Left kidney (tissue), 2 donors: ENCODE results near the gene NSF. TPM values are rescaled to one million over a fixed set of nuclear protein-coding genes. Genes with fewer than 3 reads are reported as not detected.
"Not testable (repeated sequence)": the region's sequence is repeated elsewhere in the genome, so short reads cannot be mapped to it uniquely, and the experiment has no call there.

Source experiments
- DNase-seq: peaks from one replicate; pipeline ENCODE4 v3.0.0-alpha.2; 2013
- polyA plus RNA-seq: library from polyadenylated mRNA; unstranded; fragments of 120-200 nt; gene quantifications from one replicate; pipeline ENCODE4 v1.2.1, GENCODE V29; 2013; ENCODE audit not compliant: insufficient read length

The NSF gene
- polyA plus RNA-seq, 1 donor = 37.9 TPM

DNA sequence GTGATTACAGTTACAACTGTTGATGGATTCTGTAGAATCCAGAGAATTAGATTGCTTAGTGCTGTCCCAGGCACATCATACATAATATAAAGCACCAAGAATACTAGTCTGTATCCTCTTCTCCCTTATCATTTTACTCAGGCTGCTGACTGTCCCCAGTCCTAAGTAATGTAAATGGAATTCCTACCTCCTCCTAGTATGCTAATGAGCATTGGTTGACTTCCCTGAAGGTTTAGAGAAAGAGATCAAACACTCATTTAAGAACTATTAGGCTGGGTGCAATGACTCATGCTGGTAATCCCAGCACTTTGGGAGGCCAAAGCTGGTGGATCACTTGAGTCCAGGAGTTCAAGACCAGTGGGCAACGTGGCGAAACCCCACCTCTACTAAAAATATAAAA, 37.0 kb downstream of the NSF start:
- not testable (repeated sequence) for DNase-seq

DNA sequence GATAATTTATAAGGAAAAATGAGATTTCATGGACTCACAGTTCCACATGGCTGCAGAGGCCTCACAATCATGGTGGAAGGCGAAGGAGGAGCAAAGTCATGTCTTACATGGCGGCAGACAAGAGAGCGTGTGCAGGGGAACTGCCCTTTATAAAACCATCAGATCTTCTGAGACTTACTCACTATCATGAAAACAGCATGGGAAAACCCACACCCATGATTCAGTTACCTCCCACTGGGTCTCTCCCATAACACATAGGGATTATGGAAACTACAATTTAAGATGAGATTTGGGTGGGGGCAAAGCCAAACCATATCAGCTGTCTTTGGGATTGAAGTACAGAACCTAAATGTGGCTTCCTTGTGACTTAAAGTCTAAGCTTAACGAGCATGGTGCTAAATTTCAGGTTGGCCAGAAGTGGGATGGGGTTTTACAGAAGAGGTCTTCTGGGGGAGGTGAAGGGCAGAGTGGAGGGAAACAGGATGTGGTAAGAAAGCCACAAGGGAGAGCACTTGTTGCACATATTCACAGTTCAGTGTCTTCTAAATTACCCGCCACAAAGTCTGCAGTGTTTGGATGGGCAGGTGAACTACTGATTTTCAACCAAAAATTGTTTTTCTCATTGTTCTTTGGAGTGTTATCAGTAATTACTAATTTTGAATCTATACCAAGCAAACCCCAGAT, 38.4 kb downstream of the NSF start:
- not testable (repeated sequence) for DNase-seq

DNA sequence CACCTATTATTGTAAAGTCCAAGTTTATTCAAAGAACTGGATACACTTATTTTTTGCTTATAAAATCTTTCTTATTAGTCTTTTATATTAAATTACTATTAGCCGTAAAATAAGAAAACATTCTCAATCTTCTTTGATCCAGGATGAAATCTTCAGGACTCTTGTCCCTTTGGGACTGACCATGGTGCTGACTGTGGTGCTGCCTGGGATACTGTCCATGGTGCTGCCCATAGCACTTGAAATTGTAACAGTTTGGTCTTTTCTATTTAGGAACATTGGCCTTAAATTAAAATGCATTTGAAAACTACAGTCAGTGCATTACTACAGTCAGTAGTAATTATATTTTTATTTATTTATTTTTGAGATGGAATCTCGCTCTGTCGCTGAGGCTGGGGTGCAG, 41.7 kb downstream of the NSF start:
- DNase-seq = not testable (repeated sequence)

DNA sequence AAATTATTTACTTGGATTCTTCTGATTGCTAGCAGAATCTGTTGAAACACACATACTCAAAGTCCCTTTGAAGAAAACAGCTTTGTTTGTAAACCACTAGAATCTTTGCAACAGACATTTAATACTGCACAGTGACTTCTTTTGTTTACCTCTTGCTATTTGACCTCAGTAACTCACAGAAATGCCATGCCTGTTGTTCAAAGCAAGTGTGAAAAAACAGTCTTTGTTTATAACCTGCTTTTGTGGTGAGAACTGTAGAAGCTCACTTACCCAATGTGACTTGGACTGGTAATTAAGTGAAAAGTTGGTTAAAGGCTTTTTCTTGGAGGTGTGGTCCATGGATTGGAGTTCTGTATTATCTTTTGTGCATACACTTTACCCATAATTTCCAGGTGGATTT, 44.4 kb downstream of the NSF start:
- DNase-seq = not testable (repeated sequence)

DNA sequence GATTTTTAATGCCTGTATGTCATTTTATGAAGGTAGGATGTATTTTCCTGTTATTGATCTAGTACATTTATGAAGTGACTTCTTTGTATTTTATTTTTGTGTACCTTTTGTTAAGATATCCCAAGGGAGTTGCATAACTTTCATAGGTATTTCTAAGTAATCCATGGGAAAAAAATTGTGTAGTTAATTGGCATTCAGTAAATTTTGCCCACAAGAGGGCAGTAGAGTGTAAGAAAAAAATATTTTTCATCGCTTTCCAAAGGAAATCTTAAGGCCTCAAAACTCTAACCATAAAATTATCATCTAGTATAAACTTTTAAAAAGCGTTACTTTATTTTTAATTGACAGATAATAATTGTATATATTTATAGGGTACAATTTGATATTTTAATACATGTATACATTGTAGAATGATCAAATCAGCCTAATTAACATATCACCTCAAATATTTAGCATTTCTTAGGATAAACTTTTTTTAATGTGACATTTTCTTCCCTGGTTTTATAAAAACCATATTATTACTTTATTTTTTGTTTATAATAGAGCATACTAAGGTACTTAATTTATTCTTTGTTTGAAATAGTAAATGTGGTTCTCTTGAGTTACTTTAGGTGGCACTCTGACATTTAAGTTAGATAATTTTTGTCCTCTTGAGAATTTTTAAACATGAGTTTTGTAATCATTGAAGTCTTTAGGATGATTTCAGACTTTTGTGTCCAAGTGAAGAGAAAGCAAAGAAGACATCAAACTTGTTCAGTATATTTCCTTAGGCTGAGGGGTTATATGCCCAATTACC, 51.6 kb downstream of the NSF start:
- not testable (repeated sequence) for DNase-seq

DNA sequence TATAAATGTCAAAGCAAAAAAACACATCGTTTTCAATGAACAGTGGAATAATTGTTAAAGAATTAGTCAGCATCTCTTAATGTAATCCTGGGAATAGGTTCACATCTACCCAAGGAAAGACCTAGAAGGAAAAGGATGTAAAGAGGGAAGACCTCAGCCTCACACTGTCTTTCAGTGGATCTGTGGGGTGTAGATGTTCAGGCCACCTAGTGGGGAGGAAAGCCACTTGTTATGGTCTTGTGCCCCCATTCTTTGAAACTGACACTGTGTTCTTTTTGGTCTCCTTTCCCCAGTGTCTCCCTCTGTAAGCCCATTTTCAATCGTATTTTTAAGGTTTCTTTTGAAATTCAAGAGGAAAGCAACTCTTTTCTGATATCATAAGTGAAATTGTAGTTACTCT, 56.8 kb downstream of the NSF start:
- DNase-seq = not testable (repeated sequence)

DNA sequence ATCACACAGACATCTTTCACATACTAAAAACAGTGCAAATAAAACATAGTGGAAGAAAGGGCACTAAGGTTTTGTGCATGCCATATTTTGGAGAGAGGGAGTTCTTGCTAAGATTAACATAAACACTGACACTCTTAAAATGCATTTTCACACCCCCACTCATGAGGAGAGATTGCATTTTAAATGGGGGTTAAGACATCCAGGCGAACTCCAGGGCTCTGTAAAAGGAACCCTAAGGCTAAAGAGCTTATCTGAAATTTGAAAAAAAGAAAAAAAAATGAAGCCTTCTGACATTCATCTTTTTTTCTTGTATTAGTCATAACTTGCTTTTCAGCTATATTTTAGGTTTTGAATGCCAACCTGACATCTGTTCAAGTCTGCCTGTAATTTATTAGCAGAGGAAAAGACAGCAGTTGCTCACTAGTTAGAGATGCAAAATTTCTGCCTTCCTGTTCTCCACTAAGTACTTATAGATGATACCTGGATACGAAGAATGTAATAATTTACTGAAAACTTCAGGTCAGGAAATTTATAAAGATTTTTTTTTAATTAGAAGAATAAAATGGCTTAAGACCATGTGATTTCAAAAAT, 57.3 kb downstream of the NSF start:
- not testable (repeated sequence) for DNase-seq

DNA sequence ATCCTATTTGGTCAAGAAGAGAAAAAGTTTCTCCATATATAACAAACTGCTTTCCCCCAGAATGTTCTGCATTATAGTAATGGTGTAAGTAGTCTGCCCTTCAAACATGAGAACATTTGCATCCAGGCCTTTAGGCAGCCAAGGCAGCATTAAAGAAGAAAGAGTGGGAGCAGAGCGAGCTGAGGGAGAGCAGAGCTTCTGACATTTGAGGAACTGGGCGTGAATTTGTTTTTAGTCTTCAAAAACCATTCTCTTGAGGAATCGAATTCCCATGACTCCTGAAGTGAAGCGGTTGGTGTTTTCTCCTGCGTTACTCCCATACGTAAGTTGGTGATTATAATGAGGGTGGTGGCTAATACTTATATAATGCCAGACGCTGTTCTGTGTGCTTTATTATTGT, 58.8 kb downstream of the NSF start:
- not testable (repeated sequence) for DNase-seq

DNA sequence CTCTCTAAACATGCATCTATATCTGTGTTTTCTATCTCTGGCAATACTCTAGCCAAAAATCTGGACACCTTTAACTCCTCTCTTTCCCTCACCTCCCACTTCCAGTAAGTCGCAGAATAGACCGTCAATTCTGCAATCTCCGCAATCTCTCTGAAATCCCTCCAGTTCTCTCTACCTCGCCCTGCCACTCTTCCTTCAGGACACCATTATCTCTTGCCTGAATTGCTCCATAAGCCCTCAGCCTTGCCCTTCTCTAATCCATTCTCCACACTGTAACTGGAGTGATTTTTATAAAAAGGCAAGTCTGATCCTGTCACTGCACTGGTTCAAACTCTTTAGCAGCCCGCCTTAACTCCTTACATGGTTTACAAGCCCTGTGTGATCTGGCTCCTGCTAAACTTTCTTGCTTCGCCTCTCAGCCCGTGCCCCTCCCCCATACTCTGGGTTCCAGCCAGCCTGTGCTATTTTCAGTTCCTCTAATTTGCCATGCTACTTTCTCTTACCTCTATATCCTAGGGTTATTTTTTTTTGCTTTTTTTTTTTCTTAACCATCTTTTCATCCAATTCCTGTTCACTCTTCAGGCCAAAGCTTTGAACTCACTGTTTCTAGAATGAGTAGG, 61.7 kb downstream of the NSF start:
- not testable (repeated sequence) for DNase-seq

DNA sequence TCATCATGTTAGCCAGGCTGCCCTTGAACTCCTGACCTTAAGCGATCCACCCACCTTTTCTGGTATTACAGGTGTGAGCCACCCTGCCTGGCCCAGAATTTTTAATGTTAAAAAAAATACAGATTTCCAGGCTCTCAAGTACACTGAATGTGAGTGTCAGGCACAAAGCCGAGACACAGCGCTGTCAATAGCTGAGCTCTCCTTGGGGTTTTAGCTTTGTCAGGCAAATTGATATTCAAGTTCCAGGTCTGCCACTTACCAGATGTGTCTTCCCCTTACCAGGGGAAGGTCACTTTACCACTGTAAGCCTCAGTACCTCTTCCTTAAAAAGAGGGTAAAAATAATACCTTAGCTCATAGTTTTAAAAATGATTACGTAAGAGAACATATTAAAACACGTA, 67.8 kb downstream of the NSF start:
- DNase-seq = not testable (repeated sequence)

DNA sequence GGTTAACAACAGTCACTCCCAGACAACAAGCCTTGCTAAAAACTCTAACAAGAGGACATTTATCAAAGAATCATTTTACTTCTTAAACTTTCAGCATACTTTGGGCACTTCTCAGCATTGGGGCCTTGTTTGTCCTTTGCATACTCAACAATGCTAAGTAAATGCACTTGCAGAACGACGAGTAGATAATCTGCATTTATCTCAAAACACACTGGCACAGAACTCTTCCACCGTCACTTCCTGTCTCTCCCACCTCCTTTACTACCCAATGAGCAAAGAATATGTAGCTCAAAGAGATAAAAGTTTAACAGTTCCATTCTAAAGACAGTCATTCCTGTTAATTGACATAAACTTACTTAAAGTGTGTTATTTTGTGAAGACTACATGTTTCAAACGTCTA, 69.2 kb downstream of the NSF start:
- DNase-seq = not testable (repeated sequence)

DNA sequence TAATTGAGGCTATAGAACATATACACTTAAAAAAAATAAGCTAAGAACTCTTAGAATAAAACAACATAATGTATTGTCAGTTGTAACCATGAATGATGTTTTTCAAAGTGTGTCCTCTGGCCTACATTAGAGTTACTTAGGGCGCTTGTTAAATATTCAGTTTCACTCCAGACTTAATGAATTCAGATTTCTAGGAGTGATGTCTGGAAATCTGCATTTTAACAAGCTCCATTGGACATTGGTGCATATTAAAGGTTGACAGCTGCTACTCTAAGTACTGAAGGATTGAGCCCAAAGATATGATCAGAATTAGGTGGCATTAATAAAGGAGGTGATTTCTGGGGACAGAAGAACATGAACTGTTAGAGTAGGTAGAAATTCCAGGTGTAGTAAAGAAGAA, 72.7 kb downstream of the NSF start:
- DNase-seq = not testable (repeated sequence)

DNA sequence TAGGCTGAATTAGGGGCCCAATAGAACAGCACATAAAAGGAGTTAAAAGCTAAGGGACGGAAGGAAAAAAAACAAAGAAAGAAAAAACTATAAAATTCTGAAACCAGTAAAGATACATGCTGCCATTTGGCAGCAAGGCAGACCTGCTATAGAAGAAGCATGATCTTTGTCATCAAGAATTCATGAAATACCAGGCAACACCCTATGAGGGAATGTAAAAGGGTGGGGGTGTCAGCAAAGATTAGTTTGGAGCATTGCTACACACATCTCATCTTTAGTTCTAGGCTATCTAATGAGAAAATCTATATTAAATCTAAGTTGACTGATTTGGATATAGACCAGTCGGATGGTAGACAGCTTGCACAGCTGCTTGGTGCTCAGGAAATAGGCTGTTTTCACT, 73.1 kb downstream of the NSF start:
- DNase-seq = not testable (repeated sequence)

DNA sequence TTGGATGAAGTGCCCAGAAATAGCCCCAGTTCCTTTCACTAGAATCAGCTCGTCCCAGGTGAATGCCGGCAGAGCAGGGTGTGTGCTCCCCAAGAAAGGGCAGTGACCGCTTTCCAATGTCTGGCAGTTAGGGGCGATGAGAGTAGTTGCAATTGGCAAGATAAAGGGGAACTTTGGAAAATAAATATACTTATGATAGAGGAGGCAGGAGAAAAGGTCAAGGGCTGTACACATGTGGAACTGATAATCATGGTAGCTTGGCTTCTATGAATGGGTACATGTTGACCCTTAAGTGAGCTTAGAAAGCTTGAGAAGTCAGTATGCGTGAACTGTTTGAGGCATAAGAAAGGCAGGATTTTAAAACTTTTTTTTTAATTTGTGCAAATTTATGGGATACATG, 75.5 kb downstream of the NSF start:
- DNase-seq = not testable (repeated sequence)

DNA sequence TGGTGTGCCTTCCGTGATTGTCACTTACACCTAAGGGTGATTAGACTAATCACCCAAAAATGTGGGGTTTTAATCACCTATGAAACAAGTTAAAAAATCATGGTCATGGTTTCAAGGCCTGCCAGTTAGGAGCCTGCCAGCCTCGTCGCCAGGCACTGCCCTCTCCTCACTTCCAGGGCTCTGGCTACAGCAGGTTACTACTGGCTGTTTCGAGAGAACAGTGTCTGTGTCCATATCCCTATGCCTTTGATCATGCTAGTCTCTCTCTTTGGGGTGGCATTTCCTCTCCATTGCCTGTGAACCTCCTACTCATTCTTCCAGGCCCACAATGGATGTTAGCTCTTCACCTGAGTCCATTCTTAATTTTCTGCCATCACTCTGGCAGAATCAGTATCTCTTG, 80.3 kb downstream of the NSF start:
- DNase-seq = not testable (repeated sequence)

DNA sequence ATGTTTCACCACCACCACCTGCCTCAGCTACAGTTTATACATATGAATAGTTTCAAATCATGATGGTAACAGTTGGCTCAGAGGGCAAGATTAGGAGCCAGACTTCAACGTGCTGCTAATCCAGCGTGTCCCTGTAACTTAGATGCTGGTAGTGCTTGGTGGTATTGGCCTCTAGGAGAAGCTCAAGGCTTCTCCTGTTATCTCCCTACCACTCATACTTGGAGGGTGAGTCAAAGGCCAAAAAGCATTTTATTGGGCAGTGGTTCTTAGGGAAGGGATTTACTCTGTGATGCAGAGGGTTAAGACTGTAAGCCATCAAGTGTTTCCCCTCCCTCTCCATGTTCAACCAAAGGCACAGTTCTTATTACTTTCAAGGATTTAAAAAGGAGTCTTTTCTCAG, 82.3 kb downstream of the NSF start:
- DNase-seq = not testable (repeated sequence)

DNA sequence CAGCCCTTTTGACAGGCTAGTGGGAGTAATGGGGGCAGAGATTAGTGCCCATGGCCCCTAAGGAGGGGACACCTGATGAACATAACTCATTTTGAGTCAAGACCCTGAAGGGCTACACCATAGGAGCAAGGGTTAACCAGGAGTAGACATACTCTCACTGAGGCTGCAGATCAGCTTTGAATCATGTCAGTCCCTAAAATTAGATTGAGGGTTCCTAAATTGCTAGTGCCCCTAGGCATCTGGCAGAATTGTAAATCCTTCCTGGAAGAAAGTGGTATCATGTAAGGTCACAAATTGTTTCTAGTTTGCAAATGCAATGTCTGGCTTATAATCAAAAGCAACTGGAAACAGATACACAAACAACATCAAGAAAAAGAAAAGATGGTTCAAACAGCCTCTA, 87.3 kb downstream of the NSF start:
- DNase-seq = not testable (repeated sequence)

DNA sequence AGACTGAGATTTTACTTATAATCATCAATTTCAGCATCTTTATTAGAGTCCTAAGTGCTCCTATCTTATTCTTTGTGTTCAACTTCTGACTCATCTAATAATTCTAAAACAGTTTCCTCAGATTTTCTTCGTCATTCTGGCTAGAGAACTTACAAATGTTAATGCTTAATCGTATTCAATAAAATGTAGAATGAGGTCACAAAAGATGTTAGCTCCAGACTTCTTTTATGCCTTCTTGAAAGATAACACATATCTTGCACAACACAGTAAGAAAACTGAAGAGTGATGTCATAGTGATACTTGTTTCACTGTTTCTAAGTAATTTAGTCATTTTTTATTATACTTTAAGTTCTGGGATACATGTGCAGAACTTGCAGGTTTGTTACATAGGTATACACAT, 93.2 kb downstream of the NSF start:
- DNase-seq = not testable (repeated sequence)

DNA sequence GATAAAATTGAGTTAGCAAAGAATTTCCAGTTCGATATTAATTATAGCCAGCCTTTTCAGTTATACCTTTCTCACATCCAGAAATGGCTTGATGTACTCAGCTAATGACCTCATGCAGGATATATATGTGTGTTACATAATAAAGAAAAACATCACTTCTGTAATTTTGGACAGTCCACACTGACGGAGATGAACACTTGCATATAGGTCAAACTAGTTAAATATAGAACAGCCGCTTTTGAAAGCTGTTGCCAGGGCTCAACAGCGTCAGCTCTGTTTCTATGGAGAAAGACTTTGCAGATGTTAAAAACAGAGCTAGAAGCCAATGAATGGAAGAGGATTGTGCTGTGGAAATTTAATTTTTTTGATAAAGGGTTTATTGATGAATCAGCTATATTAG, 94.8 kb downstream of the NSF start:
- not testable (repeated sequence) for DNase-seq

DNA sequence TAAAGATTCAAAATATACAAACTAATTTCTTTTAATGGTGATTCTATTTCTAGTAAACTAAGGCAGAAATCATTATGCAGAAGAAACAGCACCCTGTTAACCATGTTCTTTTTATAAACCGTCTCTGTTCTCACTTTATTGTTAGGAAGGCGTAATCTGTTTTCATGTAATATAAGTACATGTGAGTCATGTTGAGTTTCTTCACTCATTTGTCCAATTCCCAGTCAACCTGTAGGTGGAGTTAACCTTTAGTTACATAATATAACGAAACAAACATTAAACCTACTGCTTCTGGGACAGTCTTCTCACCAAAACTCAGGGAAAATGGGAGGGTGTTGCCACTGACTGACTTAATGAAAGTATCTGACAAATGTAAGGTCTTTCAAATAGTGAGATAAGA, 101.7 kb downstream of the NSF start:
- DNase-seq = not testable (repeated sequence)

DNA sequence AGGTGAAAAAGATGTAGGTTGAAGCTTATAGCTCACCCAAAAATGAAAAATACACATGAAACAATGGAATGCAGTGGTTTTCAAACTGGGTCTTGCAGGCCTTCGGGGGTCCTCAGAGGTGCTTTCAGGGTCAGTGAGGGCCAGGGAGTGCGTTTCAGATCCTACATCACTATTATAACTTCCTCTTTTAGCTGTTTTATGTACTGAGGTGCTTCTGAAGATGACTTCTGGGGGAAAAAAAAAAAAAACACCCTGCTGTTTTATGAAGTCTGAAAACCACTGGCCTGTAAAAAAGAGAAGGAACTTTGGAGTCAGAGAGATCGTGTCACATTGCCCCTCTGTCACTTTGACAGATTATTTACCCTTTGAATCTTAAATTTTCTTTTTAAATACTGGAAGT, 102.8 kb downstream of the NSF start:
- DNase-seq = not testable (repeated sequence)

DNA sequence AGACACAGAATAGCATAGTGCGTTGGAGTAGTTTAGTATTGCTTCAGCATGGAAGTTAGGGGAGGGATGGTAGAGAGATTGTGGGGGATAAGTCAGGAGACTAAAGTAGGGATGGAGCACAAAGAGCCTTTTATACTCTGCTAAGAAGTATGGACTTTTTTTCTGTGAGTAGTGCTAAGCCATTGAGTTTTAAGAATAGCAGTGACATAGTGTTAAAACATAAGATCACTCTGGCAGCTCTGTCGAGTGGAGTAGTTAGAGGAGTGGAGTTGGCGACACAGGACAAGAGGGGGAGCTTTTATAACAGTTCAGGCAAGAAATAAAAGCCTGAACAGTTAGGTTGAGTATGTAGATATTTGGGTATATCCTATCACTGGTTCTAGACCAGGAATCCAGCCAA, 106.1 kb downstream of the NSF start:
- not testable (repeated sequence) for DNase-seq

DNA sequence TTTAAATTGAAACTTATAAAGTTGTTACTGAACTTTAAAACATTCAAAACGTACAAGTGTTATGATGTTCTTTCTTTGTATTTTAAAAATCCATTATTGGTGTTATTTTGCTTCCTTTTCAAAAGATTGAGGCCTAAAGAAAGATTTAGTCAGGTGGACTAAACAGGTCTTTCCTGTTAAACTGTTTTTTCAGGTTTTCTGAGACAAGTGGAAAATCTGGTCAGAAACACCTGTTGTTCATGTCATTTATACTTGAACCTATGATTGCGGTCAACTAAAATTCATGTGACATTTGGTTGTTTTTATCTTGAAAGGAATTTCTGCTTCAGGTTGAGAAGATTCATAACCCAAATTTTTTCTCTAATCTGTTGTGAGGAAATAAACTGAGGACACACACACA, 108.5 kb downstream of the NSF start:
- not testable (repeated sequence) for DNase-seq
